GM10266 (cell line): ENCODE results near the gene ARAP2.

Source experiments
- DNase-seq: peaks from one replicate; pipeline ENCODE4 v3.0.0; 2012; ENCODE audit errors: extremely low spot score
- CTCF ChIP-seq: IDR thresholded peaks from 2 replicates; pipeline ENCODE4 v1.5.1; 2012; ENCODE audit warnings: mild to moderate bottlenecking, low read depth; ENCODE audit not compliant: control insufficient read depth, insufficient read depth; ENCODE audit errors: missing control alignments

Gene ARAP2

GRCh38 chr4:36215627-36216026 lies 28.7 kb downstream of the ARAP2 start:
- DNase-seq: no peak
- no peak for TF ChIP-seq CTCF

- DNase-seq: no peak
- TF ChIP-seq CTCF: no peak
Observed at GRCh38 chr4:36214735-36215485, 29.4 kb downstream of the ARAP2 start.

GRCh38 chr4:36213977-36214376 lies 30.3 kb downstream of the ARAP2 start:
- TF ChIP-seq CTCF: no peak
- no peak for DNase-seq

GRCh38 chr4:36211084-36211483 lies 33.2 kb downstream of the ARAP2 start:
- TF ChIP-seq CTCF: no peak
- DNase-seq: no peak

- TF ChIP-seq CTCF: no peak
- DNase-seq: no peak
Observed at GRCh38 chr4:36209941-36210649, 34.2 kb downstream of the ARAP2 start.

GRCh38 chr4:36208893-36209473 lies 35.3 kb downstream of the ARAP2 start:
- DNase-seq: peak; percentile 13
- no peak for TF ChIP-seq CTCF
